Astrocyte (in vitro differentiated cells and primary cell): ENCODE data around the gene QRFP. TPM values are rescaled to one million over a fixed set of nuclear protein-coding genes. Genes with fewer than 3 reads are reported as not detected.

Experiments
- DNase-seq: peaks from one replicate; pipeline ENCODE4 v3.0.0-alpha.2; 2010; ENCODE audit warnings: low read depth
- FAIRE-seq: peaks from 2 replicates; lab custom pipeline; 2011; peaks lifted over from hg19 to GRCh38; lab: Jason Lieb, UNC
- H2AFZ ChIP-seq: 2 replicates; pipeline ENCODE4 v1.6.0; 2012; ENCODE audit warnings: low read depth, low read length, inconsistent platforms
- H3K27ac ChIP-seq: 2 replicates; pipeline ENCODE4 v1.5.1; 2011; ENCODE audit warnings: low read depth, low read length, inconsistent platforms
- H3K27me3 ChIP-seq: 2 replicates; pipeline ENCODE4 v1.6.0; 2011; ENCODE audit warnings: low read length, inconsistent platforms; ENCODE audit not compliant: insufficient read depth
- H3K36me3 ChIP-seq: 2 replicates; pipeline ENCODE4 v1.5.1; 2011; ENCODE audit warnings: low read length, inconsistent platforms; ENCODE audit not compliant: insufficient read depth
- H3K4me1 ChIP-seq: 2 replicates; pipeline ENCODE4 v1.5.1; 2011; ENCODE audit warnings: low read length, inconsistent platforms; ENCODE audit not compliant: insufficient read depth
- H3K4me2 ChIP-seq: 2 replicates; pipeline ENCODE4 v1.6.0; 2012; ENCODE audit warnings: low read length, inconsistent platforms
- H3K4me3 ChIP-seq: 2 replicates; pipeline ENCODE4 v1.5.1; 2011; ENCODE audit warnings: low read depth, mild to moderate bottlenecking, low read length, inconsistent platforms; ENCODE audit not compliant: insufficient read depth
- H3K79me2 ChIP-seq: 2 replicates; pipeline ENCODE4 v1.6.0; 2012; ENCODE audit warnings: mild to moderate bottlenecking, low read length, inconsistent platforms; ENCODE audit not compliant: insufficient read depth
- H3K9ac ChIP-seq: 2 replicates; pipeline ENCODE4 v1.6.0; 2012; ENCODE audit warnings: mild to moderate bottlenecking, low read length, inconsistent platforms
- H3K9me3 ChIP-seq: 2 replicates; pipeline ENCODE4 v1.5.1; 2012; ENCODE audit warnings: low read depth, mild to moderate bottlenecking, low read length, inconsistent platforms; ENCODE audit not compliant: insufficient read depth
- H4K20me1 ChIP-seq: 2 replicates; pipeline ENCODE4 v1.6.0; 2012; ENCODE audit warnings: low read length, inconsistent platforms; ENCODE audit not compliant: insufficient read depth
- H3K27ac Mint-ChIP-seq: one replicate; pipeline ENCODE4 v1.8.0; 2021; ENCODE audit warnings: mild to moderate bottlenecking, mixed read lengths; ENCODE audit not compliant: unreplicated experiment
- H3K27me3 Mint-ChIP-seq: one replicate; pipeline ENCODE4 v1.8.0; 2021; ENCODE audit warnings: low read depth, mixed read lengths; ENCODE audit not compliant: unreplicated experiment
- H3K36me3 Mint-ChIP-seq: one replicate; pipeline ENCODE4 v1.8.0; 2021; ENCODE audit warnings: low read depth, mixed read lengths; ENCODE audit not compliant: unreplicated experiment
- H3K4me1 Mint-ChIP-seq: one replicate; pipeline ENCODE4 v1.8.0; 2021; ENCODE audit warnings: low read depth, mixed read lengths; ENCODE audit not compliant: unreplicated experiment
- H3K4me3 Mint-ChIP-seq: one replicate; pipeline ENCODE4 v1.8.0; 2021; ENCODE audit warnings: mild to moderate bottlenecking, moderate library complexity, mixed read lengths; ENCODE audit not compliant: unreplicated experiment
- H3K9me3 Mint-ChIP-seq: one replicate; pipeline ENCODE4 v1.8.0; 2021; ENCODE audit warnings: mild to moderate bottlenecking, mixed read lengths; ENCODE audit not compliant: unreplicated experiment
- CTCF ChIP-seq: IDR thresholded peaks from 2 replicates; pipeline ENCODE4 v1.5.1; 2011; ENCODE audit warnings: low read depth, mild to moderate bottlenecking, inconsistent platforms, low read length, moderate library complexity; ENCODE audit not compliant: insufficient read depth
- EZH2 ChIP-seq: IDR thresholded peaks from 2 replicates; pipeline ENCODE4 v1.6.1; 2012; ENCODE audit warnings: mild to moderate bottlenecking, low read length, inconsistent platforms; ENCODE audit not compliant: insufficient read depth
- total RNA-seq: library from RNA; stranded (reverse); gene quantifications from 2 replicates; pipeline ENCODE4 v1.2.1, GENCODE V29; 2021

QRFP gene
- total RNA-seq, 1 donor from 2014 or later = not detected

- H3K27ac ChIP-seq = peak overlapping the region; percentile 18
- DNase-seq = peak; percentile 58
- H3K9me3 ChIP-seq = no peaks in the 10 kb centered on the region
- Mint-ChIP-seq H3K27ac (peak overlapping the region; percentile 82), H3K36me3 (no peaks in the 10 kb centered on the region), H3K4me3 (peak overlapping the region; percentile 76), H3K27me3 (peaks cover 43% of the 10 kb centered on the region), H3K9me3 (no peaks in the 10 kb centered on the region), H3K4me1 (peaks cover 7% of the 10 kb centered on the region)
- H4K20me1 ChIP-seq = peaks cover 11% of the 10 kb centered on the region
- peak overlapping the region; percentile 48 for H2AFZ ChIP-seq
- H3K9ac ChIP-seq = peak overlapping the region; percentile 19
- peaks cover 43% of the 10 kb centered on the region for H3K4me1 ChIP-seq
- no peaks in the 10 kb centered on the region for H3K79me2 ChIP-seq
- no peaks in the 10 kb centered on the region for H3K36me3 ChIP-seq
- FAIRE-seq = no peak
- no peak for TF ChIP-seq EZH2
- no peak for TF ChIP-seq CTCF
- peaks cover 10% of the 10 kb centered on the region for H3K27me3 ChIP-seq
- peak overlapping the region; percentile 55 for H3K4me2 ChIP-seq
- no peak overlapping the region for H3K4me3 ChIP-seq
These were observed 39.9 kb upstream of the QRFP start for GRCh38 chr9:130936285-130937117.

GRCh38 chr9:130935648-130936271, 39.1 kb upstream of the QRFP start:
- no peak overlapping the region for H3K4me3 Mint-ChIP-seq
- peak overlapping the region; percentile 55 for H3K4me2 ChIP-seq
- TF ChIP-seq EZH2 (no peak), CTCF (no peak)
- peaks cover 45% of the 10 kb centered on the region for H3K4me1 ChIP-seq
- peaks cover 7% of the 10 kb centered on the region for H3K4me1 Mint-ChIP-seq
- H3K9me3 ChIP-seq = no peaks in the 10 kb centered on the region
- no peak for FAIRE-seq
- peak overlapping the region; percentile 18 for H3K27ac ChIP-seq
- no peaks in the 10 kb centered on the region for H3K36me3 ChIP-seq
- no peak overlapping the region for H3K27ac Mint-ChIP-seq
- peaks cover 4% of the 10 kb centered on the region for H4K20me1 ChIP-seq
- DNase-seq = no peak
- peak overlapping the region; percentile 48 for H2AFZ ChIP-seq
- H3K36me3 Mint-ChIP-seq = no peaks in the 10 kb centered on the region
- H3K9me3 Mint-ChIP-seq = no peaks in the 10 kb centered on the region
- H3K9ac ChIP-seq = peak overlapping the region; percentile 19
- H3K79me2 ChIP-seq = no peaks in the 10 kb centered on the region
- H3K4me3 ChIP-seq = no peak overlapping the region
- H3K27me3 ChIP-seq = peaks cover 4% of the 10 kb centered on the region
- peaks cover 38% of the 10 kb centered on the region for H3K27me3 Mint-ChIP-seq
